Subcutaneous adipose tissue (tissue), 4 donors: Measurements from ENCODE around the gene KLF18. TPM values are rescaled to one million over a fixed set of nuclear protein-coding genes. Genes with fewer than 3 reads are reported as not detected.

Source experiments
- CTCF ChIP-seq: fragments of 450-650 bp; IDR thresholded peaks from one replicate; pipeline ENCODE4 v1.5.1; 2016; ENCODE audit warnings: low read depth, mild to moderate bottlenecking, control low read depth, antibody characterized with exemption, moderate library complexity
- total RNA-seq, 4 donors: library from RNA; depleted of rRNA; stranded (reverse); fragments of >200 nt; gene quantifications; one replicate each; pipeline ENCODE4 v1.1.0, GENCODE V29; 2016

Gene KLF18
- total RNA-seq, 4 donors from 2014 or later = not detected

GRCh38 chr1:44118682-44119081 lies 22.7 kb downstream of the KLF18 start, which contains the start of gene KLF17:
KLF17 (plus strand) TSS chr1:44118821; CDS start chr1:44118908, 87 bp downstream.
- no peak for TF ChIP-seq CTCF

- no peak for TF ChIP-seq CTCF
These were observed 27.3 kb downstream of the KLF18 start for GRCh38 chr1:44114098-44114497.

GRCh38 chr1:44113095-44113609 lies 28.3 kb downstream of the KLF18 start:
- TF ChIP-seq CTCF = no peak

- no peak for TF ChIP-seq CTCF
These were observed 28.9 kb downstream of the KLF18 start for GRCh38 chr1:44112486-44112885.

- TF ChIP-seq CTCF = no peak
These were observed 29.6 kb downstream of the KLF18 start for GRCh38 chr1:44111861-44112260.

GRCh38 chr1:44110916-44111315 lies 30.5 kb downstream of the KLF18 start:
- no peak for TF ChIP-seq CTCF

GRCh38 chr1:44108971-44109370 lies 32.5 kb downstream of the KLF18 start:
- no peak for TF ChIP-seq CTCF

GRCh38 chr1:44108241-44108640 lies 33.2 kb downstream of the KLF18 start:
- TF ChIP-seq CTCF = no peak
